ENCODE data around the gene NRDC.

- TF ChIP-seq POLR2AphosphoS5 (IDR thresholded peaks at IDR 0.05; ENCODE audit: borderline replicate concordance, low read depth, low read length) (no peak), EZH2 (IDR thresholded peaks at IDR 0.05) (no peak), FOXP2 (optimal IDR thresholded peaks at IDR 0.05; ENCODE audit: control extremely low read depth, extremely low read length, insufficient read depth) (no peak)
These were observed 38.3 kb upstream of the NRDC start for GRCh38 chr1:51916587-51917405.

Data from SK-N-MC (cell line).